ENCODE measurements around the gene LIMA1. TPM values are rescaled to one million over a fixed set of nuclear protein-coding genes. Genes with fewer than 3 reads are reported as not detected.

The LIMA1 gene
- total and polyA plus RNA-seq, 2 donors (not counting 1 experiment from before 2014, with no cell fraction given), result 1.3 to 2.1 TPM

DNA sequence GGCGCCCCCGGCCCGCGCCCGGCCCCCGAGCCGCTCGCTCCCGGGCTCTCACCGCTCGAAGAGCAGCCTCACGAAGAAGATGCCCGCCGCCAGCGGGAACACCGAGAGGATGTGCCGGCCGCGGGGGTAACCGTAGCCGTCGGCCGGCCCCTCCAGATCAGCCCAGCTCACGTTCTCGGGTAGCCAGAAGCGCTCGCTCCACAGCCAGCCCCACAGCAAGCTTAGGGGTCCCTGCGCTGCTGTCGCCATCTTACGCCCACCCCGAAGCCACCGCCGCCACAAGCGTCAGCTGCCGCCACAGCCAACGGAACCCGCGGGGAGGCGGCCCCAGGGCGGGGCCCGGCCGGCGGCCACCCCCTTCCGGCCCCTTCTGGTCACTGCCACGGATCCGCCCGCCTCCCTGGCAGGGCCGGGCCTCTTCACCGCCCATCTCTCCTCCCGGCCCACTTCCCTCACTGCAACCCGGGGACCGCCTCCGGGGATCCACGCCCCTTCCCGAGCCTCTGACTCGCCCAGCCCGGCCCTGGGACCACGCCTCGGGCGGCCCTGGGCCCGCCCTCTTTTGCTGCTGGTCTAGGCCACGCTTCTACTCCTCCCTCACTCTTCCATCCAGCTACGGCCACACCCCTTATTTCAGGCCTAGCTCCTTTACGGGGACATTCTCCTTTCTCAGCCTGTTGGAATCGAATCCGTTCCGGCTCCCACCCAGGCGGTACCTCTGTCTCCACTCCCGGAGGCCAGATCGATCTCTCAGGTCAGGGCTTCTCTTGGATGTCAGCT, 116.1 kb downstream of the LIMA1 start, which contains the start of gene CERS5:
Gene CERS5 (minus strand): TSS at position 321 of the 780 bp plus-strand sequence. CDS start 72 bp downstream, at position 249.
- H3K79me2 ChIP-seq (ENCODE audit: control insufficient read depth, insufficient read depth, low read length), result peaks cover 49% of the 10 kb centered on the region
- Mint-ChIP-seq H3K27ac (peak within 1 kb of the TSS; percentile 95), H3K4me3 (peak within 1 kb of the TSS; percentile 95), H3K27me3 (no peaks in the 10 kb centered on the region), H3K4me1 (peaks cover 25% of the 10 kb centered on the region), H3K9me3 (ENCODE audit: insufficient read depth) (no peaks in the 10 kb centered on the region)
- intact Hi-C loops (cut with micrococcal nuclease), result loop anchor here (1.0 to 10.0 kb wide), 5 partner anchors 56 to 322 kb away; partner anchors contain the start of genes BCDIN3D, LARP4, LIMA1 and SMARCD1
- H3K27me3 ChIP-seq (replicated peaks in 1 of 4; ENCODE audit: control extremely low read depth in 1 of 4, control insufficient read depth in 3 of 4, insufficient read depth in 4 of 4, low read length in 3 of 4), result no peaks in the 10 kb centered on the region
- ChIA-PET POLR2A (interaction anchor here (0.5 to 3.2 kb wide), 5 partner anchors 15 to 1100 kb away, joined by 3 to 42 read pairs (median 9); partner anchors contain the start of genes COX14 and SMARCD1), CTCF (interaction anchor here (1.0 to 20.5 kb wide), 9 partner anchors 11 to 95 kb away, joined by 3 to 343 read pairs (median 6); partner anchors contain the start of genes COX14 and SMARCD1)
- peak within 1 kb of the TSS; percentile 97 for H2AFZ ChIP-seq (ENCODE audit: insufficient read depth, low read depth, low read length, poor library complexity, severe bottlenecking)
- under 1% methylated on average over 70 of the region's 70 CpGs for WGBS (ENCODE audit: insufficient coverage)
- no peaks in the 10 kb centered on the region for H3K36me3 ChIP-seq (replicated peaks in 1 of 2; ENCODE audit: control extremely low read depth in 1 of 2, control insufficient read depth in 1 of 2, extremely low read depth in 1 of 2, insufficient read depth in 2 of 2, low read length in 1 of 2)
- peak within 1 kb of the TSS; percentile 83 to 90 for H3K27ac ChIP-seq (ENCODE audit: low read length in 2 of 2)
- H3K9me3 ChIP-seq (ENCODE audit: control extremely low read depth in 1 of 3, control insufficient read depth in 2 of 3, insufficient read depth in 1 of 3, low read length in 2 of 3), result no peaks in the 10 kb centered on the region
- ATAC-seq (ENCODE audit: low read depth) (peak; percentile 98), DNase-seq (peak; percentile 97)
- TF ChIP-seq CTCF (IDR thresholded peaks at IDR 0.05) (no peak), EZH2 (IDR thresholded peaks at IDR 0.05; ENCODE audit: borderline replicate concordance, insufficient read depth, low read depth, low read length, poor library complexity, severe bottlenecking) (no peak)
- peak within 1 kb of the TSS; percentile 92 for H3K4me2 ChIP-seq (replicated peaks; ENCODE audit: low read depth, low read length, poor library complexity, severe bottlenecking)
- H3K4me3 ChIP-seq (ENCODE audit: control extremely low read depth in 1 of 5, extremely low read depth in 1 of 5, insufficient read depth in 1 of 5, low read depth in 2 of 5, low read length in 4 of 5), result peak within 1 kb of the TSS; percentile 70 to 99 (median 74)
- H4K20me1 ChIP-seq (ENCODE audit: control insufficient read depth, insufficient read depth, low read length, poor library complexity, severe bottlenecking), result peaks cover 9% of the 10 kb centered on the region
- peak within 1 kb of the TSS; percentile 98 for H3K9ac ChIP-seq (ENCODE audit: low read length)
- peaks cover 17 to 19% of the 10 kb centered on the region in 2 donors for H3K4me1 ChIP-seq (ENCODE audit: control insufficient read depth in 2 of 2, insufficient read depth in 2 of 2, low read length in 2 of 2)
